Activated CD8-positive, alpha-beta T cell treated with anti-CD3 and anti-CD28 coated beads, Interleukin-2, amount 10 ng/mL, durations not matched to agents 7 days and 5 days (primary cell): ENCODE measurements around the gene IL15RA. TPM values are rescaled to one million over a fixed set of nuclear protein-coding genes. Genes with fewer than 3 reads are reported as not detected.
A peak's percentile ranks its signal among the peaks of the same experiment; 100 is the strongest.

Experiments used
- ATAC-seq: fragments of 150-1000 bp; cut with Tn5 transposase; one replicate; pipeline ENCODE4 v1.10.0; 2021; ENCODE audit warnings: moderate library complexity
- CTCF ChIA-PET: fragments of 350-600 bp; sonication (Branson Sonifier 250); formaldehyde crosslinking; loops from one replicate; lab custom pipeline; 2021; ENCODE audit warnings: antibody characterized with exemption; lab: Charles Lee
- POLR2A ChIA-PET: fragments of 350-600 bp; sonication (Branson Sonifier 250); formaldehyde crosslinking; loops from one replicate; lab custom pipeline; 2021; ENCODE audit warnings: antibody characterized with exemption; lab: Charles Lee
- DNase-seq: peaks from one replicate; pipeline ENCODE4 v3.0.0-alpha.2; 2020
- H3K27ac Mint-ChIP-seq: one replicate; pipeline ENCODE4 v1.8.0; 2021; ENCODE audit warnings: mild to moderate bottlenecking, mixed read lengths
- H3K27me3 Mint-ChIP-seq: one replicate; pipeline ENCODE4 v1.8.0; 2021; ENCODE audit warnings: low read depth, mixed read lengths
- H3K36me3 Mint-ChIP-seq: one replicate; pipeline ENCODE4 v1.8.0; 2021; ENCODE audit warnings: low read depth, mixed read lengths
- H3K4me1 Mint-ChIP-seq: one replicate; pipeline ENCODE4 v1.8.0; 2021; ENCODE audit warnings: low read depth, mixed read lengths
- H3K4me3 Mint-ChIP-seq: one replicate; pipeline ENCODE4 v1.8.0; 2021; ENCODE audit warnings: mild to moderate bottlenecking, mixed read lengths
- H3K9me3 Mint-ChIP-seq: one replicate; pipeline ENCODE4 v1.8.0; 2022; ENCODE audit warnings: mixed read lengths; ENCODE audit not compliant: insufficient read depth
- total RNA-seq, 2 experiments: library from RNA; stranded (reverse); gene quantifications; one replicate each; pipeline ENCODE4 v1.2.3, GENCODE V29; 2021

Gene IL15RA
- total RNA-seq, 2 experiments from 2014 or later, result 17.2 to 18.1 TPM

DNA sequence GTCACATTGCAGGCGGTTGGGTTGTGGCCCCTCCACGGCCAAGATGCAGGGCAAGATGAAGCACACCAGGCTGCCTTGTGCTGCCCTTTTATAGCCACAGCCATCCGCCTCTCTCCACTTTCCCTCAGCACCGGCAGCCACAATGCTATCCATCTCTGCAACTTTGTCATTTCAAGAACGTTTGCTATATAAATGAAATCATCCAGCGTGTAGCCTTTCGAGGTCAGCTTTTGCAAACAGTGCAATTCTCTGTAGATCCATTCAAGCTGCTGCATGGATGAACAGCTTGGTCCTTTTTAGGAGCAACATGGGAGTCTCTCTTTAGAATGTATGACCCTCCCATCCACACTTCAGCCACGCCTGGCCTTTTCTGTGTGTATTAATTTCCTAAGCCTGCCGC lies 6.4 kb upstream of the IL15RA start:
- peaks cover 15% of the 10 kb centered on the region for H3K27me3 Mint-ChIP-seq
- H3K36me3 Mint-ChIP-seq, result no peaks in the 10 kb centered on the region
- no peak for ATAC-seq
- POLR2A ChIA-PET, result no interaction called here
- H3K27ac Mint-ChIP-seq, result no peak overlapping the region
- DNase-seq, result no peak
- CTCF ChIA-PET, result no interaction called here
- H3K9me3 Mint-ChIP-seq, result no peaks in the 10 kb centered on the region
- H3K4me3 Mint-ChIP-seq, result no peak overlapping the region
- H3K4me1 Mint-ChIP-seq, result peaks cover 17% of the 10 kb centered on the region

DNA sequence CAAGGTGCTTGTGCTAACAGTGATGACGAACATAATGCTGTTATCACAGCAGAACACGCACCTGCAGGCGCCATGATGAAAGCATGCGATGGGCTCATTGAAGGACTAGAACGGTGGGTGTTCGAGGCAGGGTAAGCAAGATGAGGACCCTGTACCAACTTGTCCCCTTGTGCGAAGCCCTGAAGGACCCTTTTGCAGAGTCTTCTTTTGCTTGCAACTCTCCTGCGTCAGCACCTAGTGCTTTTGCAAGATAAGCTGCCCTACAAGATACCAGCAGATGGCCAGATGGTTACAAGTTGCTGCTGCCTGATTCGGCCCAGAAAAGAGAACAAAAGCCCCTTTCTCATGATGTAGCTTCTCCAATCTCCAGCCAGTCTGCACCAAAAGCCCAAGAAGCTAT lies 4.2 kb upstream of the IL15RA start:
- CTCF ChIA-PET, result interaction anchor here (0.8 to 1.3 kb wide), 3 partner anchors 32 to 105 kb away, joined by 3 to 7 read pairs (median 3); no protein-coding TSS in a partner anchor
- peaks cover 6% of the 10 kb centered on the region for H3K4me1 Mint-ChIP-seq
- ATAC-seq, result no peak
- no peak overlapping the region for H3K4me3 Mint-ChIP-seq
- H3K27me3 Mint-ChIP-seq, result peaks cover 13% of the 10 kb centered on the region
- H3K36me3 Mint-ChIP-seq, result peaks cover under 1% of the 10 kb centered on the region
- POLR2A ChIA-PET, result interaction anchor here (0.6 kb wide), 1 partner anchor 32 kb away, joined by 3 read pairs; no protein-coding TSS in a partner anchor
- DNase-seq, result no peak
- no peak overlapping the region for H3K27ac Mint-ChIP-seq
- H3K9me3 Mint-ChIP-seq, result no peaks in the 10 kb centered on the region

DNA sequence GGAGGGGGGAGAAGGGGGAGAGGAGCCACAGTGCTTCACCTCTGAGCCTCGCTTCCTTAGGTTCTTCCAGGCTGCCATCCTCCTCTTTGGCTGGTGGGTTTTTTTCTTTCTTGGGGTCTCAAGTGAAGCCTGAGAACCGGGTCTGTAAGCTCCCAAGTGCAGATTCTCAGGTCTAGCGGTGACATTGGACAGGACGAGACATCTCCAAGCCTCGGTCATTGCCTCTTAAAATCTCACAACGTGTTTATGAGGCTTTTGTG lies 817 bp upstream of the IL15RA start:
- POLR2A ChIA-PET, result interaction anchor here (1.5 to 3.4 kb wide), 6 partner anchors 9 to 285 kb away, joined by 4 to 11 read pairs (median 6); partner anchors contain the start of genes ANKRD16, FBH1 and GDI2
- Mint-ChIP-seq H3K36me3 (peaks cover 15% of the 10 kb centered on the region), H3K9me3 (no peaks in the 10 kb centered on the region), H3K27me3 (peaks cover 5% of the 10 kb centered on the region), H3K4me1 (peaks cover 22% of the 10 kb centered on the region), H3K4me3 (peak overlapping the region; percentile 97), H3K27ac (peak overlapping the region; percentile 93)
- ATAC-seq, result no peak
- CTCF ChIA-PET, result interaction anchor here (1.3 to 3.8 kb wide), 4 partner anchors 10 to 109 kb away, joined by 3 to 22 read pairs (median 8); no protein-coding TSS in a partner anchor
- DNase-seq, result no peak

GRCh38 chr10:5976512-5977470 lies 552 bp downstream of the IL15RA start:
- Mint-ChIP-seq H3K27me3 (peaks cover 3% of the 10 kb centered on the region), H3K9me3 (no peaks in the 10 kb centered on the region), H3K27ac (peak overlapping the region; percentile 98), H3K4me1 (peaks cover 30% of the 10 kb centered on the region), H3K36me3 (peaks cover 16% of the 10 kb centered on the region), H3K4me3 (peak overlapping the region; percentile 97)
- DNase-seq, result peak; percentile 68
- CTCF ChIA-PET, result interaction anchor here (0.7 to 3.8 kb wide), 15 partner anchors 11 to 237 kb away, joined by 3 to 22 read pairs (median 4); partner anchors contain the start of genes ANKRD16, FBH1 and GDI2
- POLR2A ChIA-PET, result interaction anchor here (0.7 to 3.4 kb wide), 25 partner anchors 11 to 617 kb away, joined by 3 to 18 read pairs (median 4); partner anchors contain the start of genes ANKRD16, FBH1 and GDI2
- peak; percentile 28 for ATAC-seq

DNA sequence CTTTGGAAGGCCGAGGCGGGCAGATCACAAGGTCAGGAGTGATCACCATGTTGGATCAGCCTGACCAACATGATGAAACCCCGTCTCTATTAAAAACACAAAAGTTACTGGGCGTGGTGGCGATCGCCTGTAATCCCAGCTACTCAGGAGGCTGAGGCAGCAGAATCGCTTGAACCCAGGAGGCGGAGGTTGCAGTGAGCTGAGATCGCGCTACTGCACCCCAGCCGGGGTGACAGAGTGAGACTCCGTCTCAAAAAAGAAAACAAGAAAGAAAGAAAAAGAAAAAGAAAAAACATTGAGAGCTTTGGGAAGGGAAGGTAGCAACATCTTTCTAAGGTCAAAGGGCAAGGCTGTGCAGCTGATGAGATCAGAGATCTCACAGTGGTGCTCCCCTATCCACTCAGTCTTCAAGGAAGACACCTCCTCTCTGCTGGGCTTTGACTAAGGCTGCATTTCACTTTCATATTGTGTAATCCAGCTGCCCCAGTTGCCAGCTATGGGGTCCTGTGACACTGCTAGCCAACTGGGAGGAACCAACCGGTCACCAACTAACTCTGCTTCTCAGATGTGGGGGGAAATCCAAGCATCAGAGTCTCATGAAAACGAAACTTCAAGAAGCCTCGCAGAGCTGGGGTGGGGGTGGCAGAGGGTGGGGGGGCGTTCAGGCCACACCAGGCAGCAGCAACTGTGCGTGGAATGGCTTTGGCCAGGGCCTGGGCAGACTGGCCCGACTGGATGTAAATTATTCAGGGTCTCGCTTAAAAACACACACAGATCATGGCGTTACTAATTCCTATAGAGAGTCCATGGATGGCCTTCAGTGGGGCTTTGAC lies 1.5 kb downstream of the IL15RA start:
- H3K9me3 Mint-ChIP-seq, result no peaks in the 10 kb centered on the region
- peaks cover 40% of the 10 kb centered on the region for H3K4me1 Mint-ChIP-seq
- peak overlapping the region; percentile 98 for H3K27ac Mint-ChIP-seq
- ATAC-seq (peak; percentile 58), DNase-seq (peak; percentile 79)
- H3K4me3 Mint-ChIP-seq, result peak overlapping the region; percentile 97
- peaks cover 18% of the 10 kb centered on the region for H3K36me3 Mint-ChIP-seq
- H3K27me3 Mint-ChIP-seq, result no peaks in the 10 kb centered on the region
- ChIA-PET POLR2A (interaction anchor here (0.7 to 3.4 kb wide), 22 partner anchors 12 to 617 kb away, joined by 3 to 18 read pairs (median 4); partner anchors contain the start of genes ANKRD16, FBH1 and GDI2), CTCF (interaction anchor here (0.7 to 3.8 kb wide), 14 partner anchors 12 to 162 kb away, joined by 3 to 22 read pairs (median 5); partner anchors contain the start of genes ANKRD16, FBH1 and GDI2)

DNA sequence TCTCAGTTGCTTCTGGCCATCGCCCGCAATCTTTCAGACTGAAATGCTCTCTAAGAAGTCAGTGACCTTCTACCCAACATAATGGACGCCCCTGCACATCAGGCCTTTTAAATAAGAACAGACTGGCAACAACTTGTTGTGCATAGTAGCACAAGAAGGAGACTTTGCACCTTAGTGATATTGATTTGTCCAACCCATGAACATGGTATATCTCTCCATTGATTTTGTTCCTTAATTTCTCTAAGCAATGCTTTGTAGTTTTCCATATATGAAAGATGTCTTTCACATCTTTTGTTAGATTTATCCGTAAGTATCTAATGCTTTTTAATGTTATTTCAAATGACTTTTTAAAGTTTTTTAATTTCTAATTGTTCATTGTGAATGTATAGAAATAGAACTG lies 4.3 kb downstream of the IL15RA start:
- CTCF ChIA-PET, result interaction anchor here (2.0 kb wide), 1 partner anchor 113 kb away, joined by 6 read pairs; no protein-coding TSS in a partner anchor
- no peaks in the 10 kb centered on the region for H3K9me3 Mint-ChIP-seq
- no peak overlapping the region for H3K4me3 Mint-ChIP-seq
- H3K4me1 Mint-ChIP-seq, result peaks cover 44% of the 10 kb centered on the region
- H3K36me3 Mint-ChIP-seq, result peaks cover 24% of the 10 kb centered on the region
- no peaks in the 10 kb centered on the region for H3K27me3 Mint-ChIP-seq
- no peak for ATAC-seq
- POLR2A ChIA-PET, result no interaction called here
- DNase-seq, result no peak
- no peak overlapping the region for H3K27ac Mint-ChIP-seq

DNA sequence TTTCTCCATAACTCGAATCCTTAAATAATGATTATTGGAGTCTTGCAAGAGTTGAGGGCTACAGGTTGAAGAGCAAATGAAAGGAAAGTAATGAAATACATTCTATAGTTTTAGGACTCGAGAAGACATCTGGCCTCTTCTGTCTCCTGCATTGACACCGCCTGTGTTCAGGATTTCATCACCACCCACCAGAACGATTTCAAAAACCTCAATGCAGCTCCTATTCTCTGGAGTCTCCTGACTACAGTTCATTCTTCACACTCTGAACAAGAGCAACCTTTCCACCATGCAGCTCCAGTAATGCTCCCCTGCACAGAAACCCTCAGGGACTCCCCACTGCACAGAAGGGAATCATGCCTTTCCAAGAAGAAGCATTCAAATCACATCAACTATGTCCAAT lies 5.5 kb downstream of the IL15RA start:
- DNase-seq (peak; percentile 11), ATAC-seq (no peak)
- POLR2A ChIA-PET, result interaction anchor here (0.5 kb wide), 1 partner anchor 36 kb away, joined by 3 read pairs; no protein-coding TSS in a partner anchor
- Mint-ChIP-seq H3K9me3 (no peaks in the 10 kb centered on the region), H3K4me3 (no peak overlapping the region), H3K27me3 (no peaks in the 10 kb centered on the region), H3K27ac (peak overlapping the region; percentile 73), H3K4me1 (peaks cover 44% of the 10 kb centered on the region), H3K36me3 (peaks cover 31% of the 10 kb centered on the region)
- CTCF ChIA-PET, result interaction anchor here (0.9 to 1.4 kb wide), 3 partner anchors 42 to 98 kb away, joined by 3 to 5 read pairs (median 3); no protein-coding TSS in a partner anchor

DNA sequence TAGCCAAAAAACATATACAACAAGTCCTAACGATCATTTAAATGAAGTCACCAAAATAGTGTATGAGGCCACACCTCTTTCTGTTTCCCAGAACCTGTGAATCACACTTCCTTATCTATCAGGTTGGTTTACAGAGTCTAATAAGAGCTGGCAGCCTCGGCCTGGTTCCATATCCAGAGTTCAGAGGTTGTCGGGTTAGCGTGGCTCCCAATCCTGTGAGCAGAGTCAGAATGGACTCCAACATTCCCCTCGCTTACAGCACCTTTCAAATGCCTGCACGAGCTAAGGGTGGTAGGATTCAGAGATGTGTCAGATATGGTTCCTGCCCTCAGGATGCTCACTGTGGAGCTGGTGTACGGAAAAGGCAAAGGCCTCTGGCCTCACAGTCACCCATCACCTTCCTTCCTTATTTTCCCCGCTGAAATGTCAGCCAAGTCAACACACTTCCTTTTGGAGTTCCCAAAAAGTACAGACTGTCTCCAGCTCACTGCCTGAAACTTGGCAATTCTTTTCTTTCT lies 6.0 kb downstream of the IL15RA start:
- peaks cover 44% of the 10 kb centered on the region for H3K4me1 Mint-ChIP-seq
- H3K9me3 Mint-ChIP-seq, result no peaks in the 10 kb centered on the region
- H3K27me3 Mint-ChIP-seq, result no peaks in the 10 kb centered on the region
- CTCF ChIA-PET, result interaction anchor here (0.9 to 1.4 kb wide), 3 partner anchors 43 to 99 kb away, joined by 3 to 5 read pairs (median 3); no protein-coding TSS in a partner anchor
- peak overlapping the region; percentile 73 for H3K27ac Mint-ChIP-seq
- peak; percentile 47 for ATAC-seq
- H3K4me3 Mint-ChIP-seq, result peak overlapping the region; percentile 3
- POLR2A ChIA-PET, result interaction anchor here (0.5 kb wide), 1 partner anchor 36 kb away, joined by 3 read pairs; no protein-coding TSS in a partner anchor
- peaks cover 31% of the 10 kb centered on the region for H3K36me3 Mint-ChIP-seq
- DNase-seq, result peak; percentile 24

DNA sequence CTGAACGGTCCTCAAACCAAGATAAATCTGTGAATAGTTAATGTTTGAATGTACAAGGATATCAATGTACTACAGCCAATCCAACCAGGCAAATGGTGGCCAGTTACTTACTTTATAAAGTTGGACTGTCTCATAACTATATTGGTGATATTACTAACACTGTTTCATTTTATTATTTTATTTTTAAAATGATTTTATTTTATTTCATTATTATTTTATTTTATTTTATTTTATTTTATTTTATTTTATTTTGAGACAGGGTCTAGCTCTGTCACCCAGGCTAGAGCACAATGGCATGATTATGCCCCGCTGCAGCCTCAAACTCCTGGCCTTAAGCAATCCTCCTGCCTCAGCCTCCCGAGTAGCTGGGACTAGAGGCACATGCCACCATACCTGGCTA lies 6.8 kb downstream of the IL15RA start:
- ChIA-PET CTCF (interaction anchor here (0.8 to 1.4 kb wide), 2 partner anchors 37 to 80 kb away, joined by 5 read pairs; no protein-coding TSS in a partner anchor), POLR2A (no interaction called here)
- Mint-ChIP-seq H3K27me3 (no peaks in the 10 kb centered on the region), H3K27ac (no peak overlapping the region), H3K36me3 (peaks cover 35% of the 10 kb centered on the region), H3K9me3 (no peaks in the 10 kb centered on the region), H3K4me3 (no peak overlapping the region), H3K4me1 (peaks cover 39% of the 10 kb centered on the region)
- no peak for DNase-seq
- no peak for ATAC-seq

DNA sequence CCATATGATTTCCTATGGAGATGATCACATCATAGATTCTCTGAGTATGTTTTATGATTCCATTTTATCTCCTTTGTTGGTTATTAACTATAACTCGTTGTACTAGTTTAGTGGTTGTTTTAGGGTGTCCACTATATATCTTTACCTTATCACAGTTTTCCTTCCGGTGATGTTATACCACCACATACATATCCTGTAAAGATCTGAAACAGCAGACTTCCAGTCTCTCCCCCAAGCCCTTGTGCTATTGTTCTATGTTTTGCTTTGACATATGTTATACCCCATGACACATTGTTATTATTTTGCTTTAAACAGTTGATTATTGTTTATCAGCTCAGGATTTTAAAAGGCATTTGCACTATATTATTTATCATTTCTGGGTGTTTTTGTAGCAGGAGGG lies 7.3 kb downstream of the IL15RA start:
- DNase-seq (no peak), ATAC-seq (no peak)
- Mint-ChIP-seq H3K27ac (no peak overlapping the region), H3K27me3 (no peaks in the 10 kb centered on the region), H3K4me3 (no peak overlapping the region), H3K36me3 (peaks cover 35% of the 10 kb centered on the region), H3K9me3 (no peaks in the 10 kb centered on the region), H3K4me1 (peaks cover 34% of the 10 kb centered on the region)
- ChIA-PET POLR2A (interaction anchor here (0.7 kb wide), 1 partner anchor 55 kb away, joined by 4 read pairs; no protein-coding TSS in a partner anchor), CTCF (interaction anchor here (0.8 kb wide), 1 partner anchor 37 kb away, joined by 5 read pairs; no protein-coding TSS in a partner anchor)
